Esophagus muscularis mucosa (tissue), 4 donors: ENCODE measurements around the gene ITPKC.

Experiments
- CTCF ChIP-seq, 3 experiments: fragments of 200-600 bp in 2 of 3; fragments of 450-650 bp in 1 of 3; sonication (generic) in 2 of 3; IDR thresholded peaks; one replicate each; pipeline ENCODE4 v1.5.1; 2017 to 2019; ENCODE audit warnings: antibody characterized with exemption in 3 of 3, mild to moderate bottlenecking in 2 of 3, moderate library complexity in 1 of 3
- EP300 ChIP-seq: sonication (generic); formaldehyde crosslinking; IDR thresholded peaks from one replicate; pipeline ENCODE4 v1.6.1; 2017; ENCODE audit warnings: antibody characterized with exemption
- POLR2A ChIP-seq: fragments of 450-650 bp; IDR thresholded peaks from one replicate; pipeline ENCODE4 v1.6.1; 2017; ENCODE audit warnings: antibody characterized with exemption, moderate library complexity, mild to moderate bottlenecking, low read depth

- TF ChIP-seq POLR2A: no peak
- no peak for TF ChIP-seq CTCF (IDR thresholded peaks at IDR 0.05)
- TF ChIP-seq EP300: no peak
These were observed 25.6 kb downstream of the ITPKC start for GRCh38 chr19:40742477-40742876.
